Liver (tissue), 9 donors: ENCODE data around the gene DAPK1. TPM values are rescaled to one million over a fixed set of nuclear protein-coding genes. Genes with fewer than 3 reads are reported as not detected.
A peak's percentile ranks its signal among the peaks of the same experiment; 100 is the strongest.

Source experiments
- DNase-seq: peaks from one replicate; pipeline ENCODE4 v3.0.0-alpha.2; 2017; ENCODE audit warnings: low spot score
- H3K27ac ChIP-seq, 2 donors: one replicate each; pipeline ENCODE4 v1.7.0; 2013; ENCODE audit warnings: inconsistent platforms in 2 of 2, low read length in 2 of 2, control low read depth in 1 of 2, low read depth in 1 of 2, mild to moderate bottlenecking in 1 of 2
- H3K27me3 ChIP-seq, 4 donors: one replicate each; pipeline versions ENCODE4 v1.6.1 to v1.7.0; 2013; ENCODE audit warnings: low read length in 3 of 4, inconsistent platforms in 1 of 4, mild to moderate bottlenecking in 1 of 4, moderate library complexity in 1 of 4; ENCODE audit not compliant: control insufficient read depth in 4 of 4, insufficient read depth in 4 of 4
- H3K36me3 ChIP-seq, 4 donors: one replicate each; pipeline versions ENCODE4 v1.6.1 to v1.7.0; 2013; ENCODE audit warnings: low read length in 3 of 4, mild to moderate bottlenecking in 3 of 4, low read depth in 1 of 4, moderate library complexity in 1 of 4; ENCODE audit not compliant: control insufficient read depth in 4 of 4, insufficient read depth in 3 of 4
- H3K4me1 ChIP-seq, 4 donors: one replicate each; pipeline versions ENCODE4 v1.6.1 to v1.7.0; 2013; ENCODE audit warnings: low read length in 3 of 4, mild to moderate bottlenecking in 3 of 4, moderate library complexity in 1 of 4; ENCODE audit not compliant: control insufficient read depth in 4 of 4, insufficient read depth in 4 of 4
- H3K4me3 ChIP-seq, 3 donors: one replicate each; pipeline versions ENCODE4 v1.6.1 to v1.7.0; 2013; ENCODE audit warnings: low read length in 3 of 3, control low read depth in 1 of 3, low read depth in 1 of 3, mild to moderate bottlenecking in 1 of 3
- H3K9ac ChIP-seq, 2 donors: one replicate each; pipeline ENCODE4 v1.7.0; 2013; ENCODE audit warnings: low read length in 2 of 2, mild to moderate bottlenecking in 2 of 2, moderate library complexity in 2 of 2, control low read depth in 1 of 2, low read depth in 1 of 2
- H3K9me3 ChIP-seq, 4 donors: one replicate each; pipeline versions ENCODE4 v1.6.1 to v1.7.0; 2013; ENCODE audit warnings: low read length in 3 of 4; ENCODE audit not compliant: control insufficient read depth in 4 of 4
- GABPA ChIP-seq, 2 donors: IDR thresholded peaks in 1 of 2; conservative IDR thresholded peaks in 1 of 2; 2 replicates each; pipeline ENCODE4 v1.6.1; 2016; ENCODE audit warnings: antibody characterized with exemption in 2 of 2, mild to moderate bottlenecking in 1 of 2, moderate library complexity in 1 of 2
- JUND ChIP-seq, 2 donors: IDR thresholded peaks; 2 replicates each; pipeline ENCODE4 v1.6.1; 2016; ENCODE audit warnings: antibody characterized with exemption in 2 of 2
- NR2F2 ChIP-seq: IDR thresholded peaks from 2 replicates; pipeline ENCODE4 v1.6.1; 2016; ENCODE audit warnings: antibody characterized with exemption
- RAD21 ChIP-seq, 2 donors: IDR thresholded peaks; 2 replicates each; pipeline ENCODE4 v1.6.1; 2016; ENCODE audit warnings: antibody characterized with exemption in 2 of 2, mild to moderate bottlenecking in 2 of 2
- RXRA ChIP-seq, 2 donors: IDR thresholded peaks; 2 replicates each; pipeline ENCODE4 v1.6.1; 2017 to 2018; ENCODE audit warnings: antibody characterized with exemption in 2 of 2, mild to moderate bottlenecking in 1 of 2
- SP1 ChIP-seq: IDR thresholded peaks from 2 replicates; pipeline ENCODE4 v1.6.1; 2018; ENCODE audit warnings: antibody characterized with exemption, mild to moderate bottlenecking
- YY1 ChIP-seq: IDR thresholded peaks from 2 replicates; pipeline ENCODE4 v1.6.1; 2016; ENCODE audit warnings: antibody characterized with exemption, mild to moderate bottlenecking
- WGBS: extraction: QIAGEN DNeasy Blood & Tissue Kit; methylation state at CpG from one replicate; pipeline ENCODE4 v1.1.7; 2013; 5-methylcytosine and 5-hydroxymethylcytosine counted together
- polyA plus RNA-seq, 2 donors: library from polyadenylated mRNA; stranded (reverse) in 1 of 2; unstranded in 1 of 2; fragments of 200-250 nt in 1 of 2; fragments of >200 nt in 1 of 2; fragmentation: Nextera tagmentation in 1 of 2; extraction: Ambion mirVana in 1 of 2; gene quantifications; one replicate each; pipeline versions ENCODE4 v1.2.1 to v1.2.3, GENCODE V29; 2013 to 2015
- total RNA-seq, 2 donors: library from RNA; depleted of rRNA; stranded (reverse); fragments of >200 nt; gene quantifications; one replicate each; pipeline ENCODE4 v1.2.3, GENCODE V29; 2014
- TF ChIP-seq, protein P1 (sequence below): IDR thresholded peaks from 2 replicates; pipeline ENCODE4 v1.6.1; 2016; ENCODE audit warnings: antibody characterized with exemption, mild to moderate bottlenecking
- TF ChIP-seq, protein P2 (sequence below): IDR thresholded peaks from 2 replicates; pipeline ENCODE4 v1.6.1; 2016; ENCODE audit warnings: antibody characterized with exemption
- donor health status: healthy.
- donor health status: healthy.
- donor health status: healthy.
- donor health status: healthy.
- donor health status: healthy.

Gene DAPK1
- total and polyA plus RNA-seq, 4 donors: 14.0 to 40.8 (median 21.8) TPM

DNA sequence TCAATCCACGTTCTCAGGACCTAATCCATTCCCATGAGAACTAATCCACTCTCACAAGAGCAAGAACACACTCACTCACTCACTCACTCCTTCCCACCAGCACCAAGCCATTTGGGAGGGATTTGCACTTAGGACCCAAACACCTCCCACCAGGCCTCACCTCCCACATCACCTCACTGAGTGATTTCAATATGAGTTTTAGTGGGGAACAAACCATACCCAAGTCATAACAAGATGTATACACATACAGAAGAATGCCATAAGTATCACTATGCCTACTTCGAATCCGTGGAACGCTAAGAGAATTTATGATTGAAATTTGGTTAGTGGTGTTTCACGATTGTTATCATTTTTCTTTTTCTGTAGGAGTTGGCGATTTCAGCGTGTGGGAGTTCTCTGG lies 199.0 kb downstream of the DAPK1 start:
- H3K9ac ChIP-seq: no peak overlapping the region
- H3K27me3 ChIP-seq: no peaks in the 10 kb centered on the region
- H3K4me1 ChIP-seq: no peaks in the 10 kb centered on the region
- WGBS: 85% methylated on average over 7 of the region's 7 CpGs
- no peak overlapping the region for H3K4me3 ChIP-seq
- TF ChIP-seq, protein P1, sequence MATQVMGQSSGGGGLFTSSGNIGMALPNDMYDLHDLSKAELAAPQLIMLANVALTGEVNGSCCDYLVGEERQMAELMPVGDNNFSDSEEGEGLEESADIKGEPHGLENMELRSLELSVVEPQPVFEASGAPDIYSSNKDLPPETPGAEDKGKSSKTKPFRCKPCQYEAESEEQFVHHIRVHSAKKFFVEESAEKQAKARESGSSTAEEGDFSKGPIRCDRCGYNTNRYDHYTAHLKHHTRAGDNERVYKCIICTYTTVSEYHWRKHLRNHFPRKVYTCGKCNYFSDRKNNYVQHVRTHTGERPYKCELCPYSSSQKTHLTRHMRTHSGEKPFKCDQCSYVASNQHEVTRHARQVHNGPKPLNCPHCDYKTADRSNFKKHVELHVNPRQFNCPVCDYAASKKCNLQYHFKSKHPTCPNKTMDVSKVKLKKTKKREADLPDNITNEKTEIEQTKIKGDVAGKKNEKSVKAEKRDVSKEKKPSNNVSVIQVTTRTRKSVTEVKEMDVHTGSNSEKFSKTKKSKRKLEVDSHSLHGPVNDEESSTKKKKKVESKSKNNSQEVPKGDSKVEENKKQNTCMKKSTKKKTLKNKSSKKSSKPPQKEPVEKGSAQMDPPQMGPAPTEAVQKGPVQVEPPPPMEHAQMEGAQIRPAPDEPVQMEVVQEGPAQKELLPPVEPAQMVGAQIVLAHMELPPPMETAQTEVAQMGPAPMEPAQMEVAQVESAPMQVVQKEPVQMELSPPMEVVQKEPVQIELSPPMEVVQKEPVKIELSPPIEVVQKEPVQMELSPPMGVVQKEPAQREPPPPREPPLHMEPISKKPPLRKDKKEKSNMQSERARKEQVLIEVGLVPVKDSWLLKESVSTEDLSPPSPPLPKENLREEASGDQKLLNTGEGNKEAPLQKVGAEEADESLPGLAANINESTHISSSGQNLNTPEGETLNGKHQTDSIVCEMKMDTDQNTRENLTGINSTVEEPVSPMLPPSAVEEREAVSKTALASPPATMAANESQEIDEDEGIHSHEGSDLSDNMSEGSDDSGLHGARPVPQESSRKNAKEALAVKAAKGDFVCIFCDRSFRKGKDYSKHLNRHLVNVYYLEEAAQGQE: no peak
- TF ChIP-seq YY1 (no peak), RAD21 (IDR thresholded peaks at IDR 0.05) (no peak), JUND (IDR thresholded peaks at IDR 0.05) (no peak), NR2F2 (no peak), GABPA (IDR thresholded peaks at IDR 0.05 in 1 of 2, conservative IDR thresholded peaks at IDR 0.05 in 1 of 2) (no peak)
- TF ChIP-seq, protein P2, sequence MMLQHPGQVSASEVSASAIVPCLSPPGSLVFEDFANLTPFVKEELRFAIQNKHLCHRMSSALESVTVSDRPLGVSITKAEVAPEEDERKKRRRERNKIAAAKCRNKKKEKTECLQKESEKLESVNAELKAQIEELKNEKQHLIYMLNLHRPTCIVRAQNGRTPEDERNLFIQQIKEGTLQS: no peak
- no peaks in the 10 kb centered on the region for H3K9me3 ChIP-seq
- H3K27ac ChIP-seq: no peak overlapping the region
- peaks cover 4 to 49% (median 29%) of the 10 kb centered on the region in 4 donors for H3K36me3 ChIP-seq
- DNase-seq: no peak

DNA sequence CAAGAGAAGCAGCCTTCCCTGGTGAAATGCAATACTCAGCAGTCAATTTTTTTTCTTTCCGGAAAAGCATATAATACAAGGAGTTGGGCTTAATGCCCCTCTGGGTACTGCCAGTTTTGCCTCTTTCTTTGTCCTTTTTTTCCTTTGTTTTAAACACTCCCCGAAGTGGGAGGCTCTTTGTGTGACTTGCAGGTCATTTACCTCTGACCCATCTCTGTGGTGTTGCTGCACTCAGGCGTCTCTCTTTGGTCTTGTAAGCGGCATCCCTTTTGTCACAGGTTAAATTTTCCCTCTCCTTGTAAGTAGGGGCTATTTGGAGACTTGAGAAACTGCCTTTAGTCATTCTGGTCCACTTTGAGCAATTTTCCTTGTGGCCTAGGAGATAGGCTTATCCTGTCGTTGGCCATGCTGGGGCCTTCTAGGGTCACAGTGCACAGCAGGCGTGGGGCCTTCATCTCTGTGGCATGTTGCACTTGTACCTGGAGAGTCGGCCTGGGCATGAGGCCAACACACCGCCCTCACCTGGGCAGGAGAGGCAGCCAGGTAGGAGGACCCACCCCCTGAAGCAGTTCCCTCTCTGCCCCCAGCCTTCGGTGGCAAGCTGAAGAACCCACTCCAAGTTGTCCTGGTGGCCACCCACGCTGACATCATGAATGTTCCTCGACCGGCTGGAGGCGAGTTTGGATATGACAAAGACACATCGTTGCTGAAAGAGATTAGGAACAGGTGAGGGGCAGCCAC lies 200.6 kb downstream of the DAPK1 start:
- WGBS: 77% methylated on average over 14 of the region's 14 CpGs
- no peaks in the 10 kb centered on the region for H3K9me3 ChIP-seq
- H3K4me1 ChIP-seq: no peaks in the 10 kb centered on the region
- peaks cover 4 to 60% (median 36%) of the 10 kb centered on the region in 4 donors for H3K36me3 ChIP-seq
- H3K4me3 ChIP-seq: no peak overlapping the region
- H3K27me3 ChIP-seq: no peaks in the 10 kb centered on the region
- TF ChIP-seq SP1: no peak
- TF ChIP-seq RXRA (IDR thresholded peaks at IDR 0.05): peak; percentile 83 to 94
- peak in 1 of 2 donors; percentile 14 for TF ChIP-seq RAD21 (IDR thresholded peaks at IDR 0.05)
- no peak overlapping the region for H3K9ac ChIP-seq
- H3K27ac ChIP-seq: no peak overlapping the region
- DNase-seq: peak; percentile 31

DNA sequence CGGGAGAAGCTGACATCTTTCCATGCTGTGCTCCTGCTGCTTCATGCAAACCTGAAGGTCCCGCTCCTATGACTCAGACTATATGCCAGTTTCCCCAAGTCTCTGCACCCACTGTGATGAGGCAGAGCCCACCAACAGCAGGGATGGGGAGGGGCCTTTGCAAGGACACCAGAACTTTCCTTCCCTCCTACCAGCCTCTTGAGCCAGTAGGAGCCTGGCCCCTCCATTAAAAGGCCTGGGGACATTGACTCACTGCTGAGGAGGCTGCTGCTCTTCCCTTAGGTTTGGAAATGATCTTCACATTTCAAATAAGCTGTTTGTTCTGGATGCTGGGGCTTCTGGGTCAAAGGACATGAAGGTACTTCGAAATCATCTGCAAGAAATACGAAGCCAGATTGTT lies 202.2 kb downstream of the DAPK1 start:
- WGBS: 93% methylated on average over 4 of the region's 4 CpGs
- peaks cover 4 to 54% (median 46%) of the 10 kb centered on the region in 4 donors for H3K36me3 ChIP-seq
- no peak overlapping the region for H3K27ac ChIP-seq
- H3K9ac ChIP-seq: no peak overlapping the region
- no peaks in the 10 kb centered on the region for H3K27me3 ChIP-seq
- H3K4me3 ChIP-seq: no peak overlapping the region
- TF ChIP-seq YY1 (no peak), SP1 (no peak), RXRA (IDR thresholded peaks at IDR 0.05) (no peak), JUND (IDR thresholded peaks at IDR 0.05) (no peak)
- H3K9me3 ChIP-seq: no peaks in the 10 kb centered on the region
- no peak for DNase-seq
- H3K4me1 ChIP-seq: no peaks in the 10 kb centered on the region
